ENCODE data around the gene AAK1. TPM values are rescaled to one million over a fixed set of nuclear protein-coding genes. Genes with fewer than 3 reads are reported as not detected.

The AAK1 gene
- total RNA-seq, 1 donor from 2014 or later: 20.8 TPM

DNA sequence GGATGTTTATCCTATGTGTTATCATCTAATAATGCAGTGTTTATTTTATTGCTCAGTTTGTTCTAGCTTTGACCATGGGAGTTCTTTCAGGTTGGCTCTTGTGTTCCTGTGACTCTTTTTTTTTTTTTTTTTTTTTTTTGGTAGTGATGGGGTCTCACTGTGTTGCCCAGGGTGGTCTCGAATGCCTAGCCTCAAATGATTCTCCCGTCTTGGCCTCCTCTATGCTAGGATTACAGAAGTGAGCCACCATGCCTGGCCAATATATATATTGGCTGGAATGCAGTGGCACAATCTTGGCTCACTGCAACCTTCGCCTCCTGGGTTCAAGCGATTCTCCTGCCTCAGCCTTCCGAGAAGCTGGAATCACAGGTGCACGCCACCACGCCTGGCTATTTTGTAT, 187.4 kb downstream of the AAK1 start:
- Histone ChIP-seq H3K36me3 (no peaks in the 10 kb centered on the region), H3K27me3 (no peaks in the 10 kb centered on the region), H2AFZ (replicated peaks) (no peak overlapping the region), H3K79me2 (ENCODE audit: low read depth) (no peaks in the 10 kb centered on the region), H3K4me2 (no peak overlapping the region), H3K9me3 (ENCODE audit: low read depth) (no peaks in the 10 kb centered on the region), H3K9ac (no peak overlapping the region), H3K4me3 (no peak overlapping the region), H3F3A (ENCODE audit: low read depth) (no peaks in the 10 kb centered on the region), H4K20me1 (ENCODE audit: low read depth) (no peaks in the 10 kb centered on the region), H3K27ac (no peak overlapping the region), H3K4me1 (peaks cover 2% of the 10 kb centered on the region)
- H3K27ac Mint-ChIP-seq: no peak overlapping the region
- no peaks in the 10 kb centered on the region for H3K27me3 Mint-ChIP-seq (ENCODE audit: insufficient read depth, low read depth)
- DNase-seq (ENCODE audit: low spot score): no peak
- H3K4me3 Mint-ChIP-seq: no peak overlapping the region
- no peaks in the 10 kb centered on the region for H3K36me3 Mint-ChIP-seq
- TF ChIP-seq, protein P1, sequence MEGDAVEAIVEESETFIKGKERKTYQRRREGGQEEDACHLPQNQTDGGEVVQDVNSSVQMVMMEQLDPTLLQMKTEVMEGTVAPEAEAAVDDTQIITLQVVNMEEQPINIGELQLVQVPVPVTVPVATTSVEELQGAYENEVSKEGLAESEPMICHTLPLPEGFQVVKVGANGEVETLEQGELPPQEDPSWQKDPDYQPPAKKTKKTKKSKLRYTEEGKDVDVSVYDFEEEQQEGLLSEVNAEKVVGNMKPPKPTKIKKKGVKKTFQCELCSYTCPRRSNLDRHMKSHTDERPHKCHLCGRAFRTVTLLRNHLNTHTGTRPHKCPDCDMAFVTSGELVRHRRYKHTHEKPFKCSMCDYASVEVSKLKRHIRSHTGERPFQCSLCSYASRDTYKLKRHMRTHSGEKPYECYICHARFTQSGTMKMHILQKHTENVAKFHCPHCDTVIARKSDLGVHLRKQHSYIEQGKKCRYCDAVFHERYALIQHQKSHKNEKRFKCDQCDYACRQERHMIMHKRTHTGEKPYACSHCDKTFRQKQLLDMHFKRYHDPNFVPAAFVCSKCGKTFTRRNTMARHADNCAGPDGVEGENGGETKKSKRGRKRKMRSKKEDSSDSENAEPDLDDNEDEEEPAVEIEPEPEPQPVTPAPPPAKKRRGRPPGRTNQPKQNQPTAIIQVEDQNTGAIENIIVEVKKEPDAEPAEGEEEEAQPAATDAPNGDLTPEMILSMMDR (IDR thresholded peaks at IDR 0.05): no peak
- TF ChIP-seq EZH2 (IDR thresholded peaks at IDR 0.05) (no peak), EZH2phosphoT487 (IDR thresholded peaks at IDR 0.05) (no peak)
- H3K9me3 Mint-ChIP-seq: no peaks in the 10 kb centered on the region
- peaks cover 3% of the 10 kb centered on the region for H3K4me1 Mint-ChIP-seq

DNA sequence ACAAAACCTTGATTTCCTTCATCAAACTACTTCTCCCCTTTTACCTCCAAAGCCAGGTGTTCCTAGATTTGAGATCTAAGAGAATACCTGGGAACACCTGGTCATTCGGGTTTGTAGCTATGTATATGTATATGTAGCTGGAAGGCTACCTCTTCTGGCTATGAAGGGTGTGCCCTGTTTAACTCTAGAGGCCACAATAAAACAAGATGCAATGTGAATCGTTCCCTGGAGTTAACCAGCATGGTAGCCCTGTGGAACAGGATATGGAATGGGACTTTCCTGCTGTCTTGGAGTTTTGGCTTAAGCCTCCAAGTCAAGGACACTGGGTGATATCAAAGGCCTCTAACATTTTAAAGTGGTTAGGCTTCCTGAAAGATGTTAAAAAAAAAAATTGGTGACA, 188.6 kb downstream of the AAK1 start:
- H3K4me1 ChIP-seq: peaks cover 13% of the 10 kb centered on the region

DNA sequence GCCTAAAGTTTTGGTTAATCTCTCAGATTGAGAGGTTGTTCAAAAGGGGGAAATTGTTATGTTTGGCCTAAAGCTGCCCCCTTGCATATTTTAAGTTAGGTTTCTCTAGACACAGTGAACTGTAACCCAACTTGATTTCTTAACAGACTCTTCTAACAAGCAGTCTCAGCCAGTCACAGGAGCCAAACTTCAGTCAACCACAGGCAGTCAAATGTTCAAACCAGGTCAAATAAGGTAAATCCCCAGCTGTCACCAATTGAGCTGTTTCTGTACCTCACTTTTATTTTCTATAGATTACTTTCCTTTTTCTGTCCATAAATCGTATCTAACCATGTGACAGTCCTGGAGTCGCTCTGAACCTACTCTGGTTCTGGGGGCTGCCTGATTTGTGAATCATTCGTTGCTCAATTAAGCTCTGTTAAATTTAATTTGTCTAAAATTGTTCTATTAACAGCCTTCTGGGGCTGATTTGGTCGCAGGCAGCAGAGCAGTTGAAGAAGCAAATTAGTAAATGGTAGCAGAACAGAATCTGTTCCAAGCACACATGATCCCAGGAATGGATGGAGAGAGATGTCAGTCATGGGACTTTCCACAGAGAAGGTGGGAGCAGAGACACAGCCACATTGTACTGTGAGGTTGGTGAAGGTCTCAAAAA, 189.9 kb downstream of the AAK1 start:
- TF ChIP-seq EZH2phosphoT487 (IDR thresholded peaks at IDR 0.05) (no peak), EZH2 (IDR thresholded peaks at IDR 0.05) (no peak)
- TF ChIP-seq, protein P1 (IDR thresholded peaks at IDR 0.05): no peak
- Mint-ChIP-seq H3K4me3 (no peak overlapping the region), H3K36me3 (no peaks in the 10 kb centered on the region), H3K9me3 (no peaks in the 10 kb centered on the region), H3K4me1 (peaks cover 3% of the 10 kb centered on the region), H3K27ac (no peak overlapping the region), H3K27me3 (ENCODE audit: insufficient read depth, low read depth) (peaks cover 2% of the 10 kb centered on the region)
- Histone ChIP-seq H3K36me3 (no peaks in the 10 kb centered on the region), H3K27me3 (no peaks in the 10 kb centered on the region), H3K4me2 (no peak overlapping the region), H3K9ac (no peak overlapping the region), H3K27ac (no peak overlapping the region), H4K20me1 (ENCODE audit: low read depth) (no peaks in the 10 kb centered on the region), H3K79me2 (ENCODE audit: low read depth) (no peaks in the 10 kb centered on the region), H3K9me3 (ENCODE audit: low read depth) (no peaks in the 10 kb centered on the region), H3K4me3 (no peak overlapping the region), H3F3A (ENCODE audit: low read depth) (peaks cover 5% of the 10 kb centered on the region), H2AFZ (replicated peaks) (no peak overlapping the region), H3K4me1 (peaks cover 13% of the 10 kb centered on the region)
- no peak for DNase-seq (ENCODE audit: low spot score)

More for the DNA sequence above, 188.6 kb downstream of the AAK1 start:
- Mint-ChIP-seq H3K4me3 (no peak overlapping the region), H3K9me3 (no peaks in the 10 kb centered on the region), H3K36me3 (no peaks in the 10 kb centered on the region), H3K27ac (no peak overlapping the region), H3K4me1 (peaks cover 3% of the 10 kb centered on the region), H3K27me3 (ENCODE audit: insufficient read depth, low read depth) (no peaks in the 10 kb centered on the region)
- H3K9me3 ChIP-seq (ENCODE audit: low read depth): no peaks in the 10 kb centered on the region
- H4K20me1 ChIP-seq (ENCODE audit: low read depth): no peaks in the 10 kb centered on the region
- H3F3A ChIP-seq (ENCODE audit: low read depth): peaks cover 5% of the 10 kb centered on the region
- H3K36me3 ChIP-seq: no peaks in the 10 kb centered on the region
- no peak overlapping the region for H3K4me3 ChIP-seq
- no peak overlapping the region for H3K9ac ChIP-seq
- H3K27ac ChIP-seq: no peak overlapping the region
- no peaks in the 10 kb centered on the region for H3K27me3 ChIP-seq
- no peak overlapping the region for H3K4me2 ChIP-seq
- H3K79me2 ChIP-seq (ENCODE audit: low read depth): no peaks in the 10 kb centered on the region
- TF ChIP-seq, protein P1 (IDR thresholded peaks at IDR 0.05): no peak
- no peak for TF ChIP-seq EZH2phosphoT487 (IDR thresholded peaks at IDR 0.05)
- no peak for TF ChIP-seq EZH2 (IDR thresholded peaks at IDR 0.05)
- no peak overlapping the region for H2AFZ ChIP-seq (replicated peaks)
- no peak for DNase-seq (ENCODE audit: low spot score)

All from neural progenitor cell (in vitro differentiated cells).